Measurements from ENCODE around the gene GMPR.

Gene GMPR

DNA sequence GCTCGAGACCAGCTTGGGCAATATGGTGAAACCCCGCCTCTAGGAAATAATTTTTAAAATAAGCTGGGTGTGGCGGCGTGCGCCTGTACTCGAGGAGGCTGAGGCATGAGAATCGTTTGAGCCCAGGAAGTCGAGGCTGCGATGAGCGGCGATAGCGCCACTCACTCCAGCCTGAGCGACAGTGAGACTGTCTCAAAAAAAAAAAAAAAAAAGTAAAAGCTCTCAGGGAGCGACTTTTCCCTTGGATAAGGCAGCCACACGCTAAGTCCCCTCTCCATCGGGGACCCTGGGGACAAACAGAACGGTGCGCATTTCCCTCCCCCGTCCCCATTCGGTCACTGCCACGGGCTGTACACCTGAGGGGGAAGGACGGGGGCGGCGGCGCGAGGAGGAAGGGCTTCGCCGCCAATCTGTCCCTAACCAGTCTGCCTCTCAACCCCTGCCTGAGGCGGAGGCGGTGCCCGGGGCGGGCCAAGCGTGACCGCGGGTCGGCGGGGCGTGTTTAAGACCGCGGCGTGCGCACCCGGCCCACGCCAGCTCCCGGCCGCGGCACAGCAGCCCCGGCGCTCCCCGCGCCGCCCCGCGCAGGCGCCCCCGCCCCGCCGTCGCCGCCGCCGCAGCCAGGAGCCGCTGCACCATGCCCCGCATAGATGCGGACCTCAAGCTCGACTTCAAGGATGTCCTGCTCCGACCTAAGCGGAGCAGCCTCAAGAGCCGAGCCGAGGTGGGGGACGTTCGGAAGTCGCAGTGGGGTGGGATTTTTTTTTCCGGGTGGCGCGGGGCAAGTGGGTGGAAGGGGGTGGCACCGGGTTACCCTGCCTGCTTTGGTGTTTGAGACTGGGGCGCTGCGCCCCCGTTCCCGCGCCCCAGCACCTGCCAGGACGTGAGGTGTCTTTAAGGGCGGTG lies at the start of gene GMPR:
GMPR (plus strand) TSS at position 531 of the 906 bp plus-strand sequence; CDS start at position 638, 107 bp downstream.
- peaks cover 8% of the 10 kb centered on the region for H3K4me1 ChIP-seq (ENCODE audit: insufficient read depth, low read length)
- H2AFZ ChIP-seq (ENCODE audit: low read depth, low read length): peak within 1 kb of the TSS; percentile 59
- H3K36me3 ChIP-seq (ENCODE audit: insufficient read depth, low read length): no peaks in the 10 kb centered on the region
- peak within 1 kb of the TSS; percentile 32 for H3K4me3 ChIP-seq (ENCODE audit: low read length)
- H3K27me3 ChIP-seq (ENCODE audit: insufficient read depth, low read length): peaks cover 51% of the 10 kb centered on the region
- no peaks in the 10 kb centered on the region for H3K9me3 ChIP-seq (ENCODE audit: low read length)

- Histone ChIP-seq H3K36me3 (ENCODE audit: insufficient read depth, low read length) (no peaks in the 10 kb centered on the region), H3K4me3 (ENCODE audit: low read length) (no peak overlapping the region), H3K9me3 (ENCODE audit: low read length) (no peaks in the 10 kb centered on the region), H3K4me1 (ENCODE audit: insufficient read depth, low read length) (no peaks in the 10 kb centered on the region), H3K27me3 (ENCODE audit: insufficient read depth, low read length) (peaks cover 30% of the 10 kb centered on the region), H2AFZ (ENCODE audit: low read depth, low read length) (no peak overlapping the region)
Measured at GRCh38 chr6:16190214-16190613, 48.2 kb upstream of the GMPR start.

GRCh38 chr6:16196260-16196983 lies 42.0 kb upstream of the GMPR start:
- Histone ChIP-seq H3K4me3 (ENCODE audit: low read length) (no peak overlapping the region), H2AFZ (ENCODE audit: low read depth, low read length) (no peak overlapping the region), H3K9me3 (ENCODE audit: low read length) (no peaks in the 10 kb centered on the region), H3K27me3 (ENCODE audit: insufficient read depth, low read length) (peaks cover 38% of the 10 kb centered on the region), H3K4me1 (ENCODE audit: insufficient read depth, low read length) (peaks cover 12% of the 10 kb centered on the region), H3K36me3 (ENCODE audit: insufficient read depth, low read length) (no peaks in the 10 kb centered on the region)

GRCh38 chr6:16196984-16197546 lies 41.3 kb upstream of the GMPR start:
- Histone ChIP-seq H3K4me3 (ENCODE audit: low read length) (no peak overlapping the region), H3K36me3 (ENCODE audit: insufficient read depth, low read length) (no peaks in the 10 kb centered on the region), H3K4me1 (ENCODE audit: insufficient read depth, low read length) (peaks cover 12% of the 10 kb centered on the region), H2AFZ (ENCODE audit: low read depth, low read length) (no peak overlapping the region), H3K27me3 (ENCODE audit: insufficient read depth, low read length) (peaks cover 41% of the 10 kb centered on the region), H3K9me3 (ENCODE audit: low read length) (no peaks in the 10 kb centered on the region)

GRCh38 chr6:16198061-16198705 lies 40.2 kb upstream of the GMPR start:
- peaks cover 12% of the 10 kb centered on the region for H3K4me1 ChIP-seq (ENCODE audit: insufficient read depth, low read length)
- peaks cover 41% of the 10 kb centered on the region for H3K27me3 ChIP-seq (ENCODE audit: insufficient read depth, low read length)

DNA sequence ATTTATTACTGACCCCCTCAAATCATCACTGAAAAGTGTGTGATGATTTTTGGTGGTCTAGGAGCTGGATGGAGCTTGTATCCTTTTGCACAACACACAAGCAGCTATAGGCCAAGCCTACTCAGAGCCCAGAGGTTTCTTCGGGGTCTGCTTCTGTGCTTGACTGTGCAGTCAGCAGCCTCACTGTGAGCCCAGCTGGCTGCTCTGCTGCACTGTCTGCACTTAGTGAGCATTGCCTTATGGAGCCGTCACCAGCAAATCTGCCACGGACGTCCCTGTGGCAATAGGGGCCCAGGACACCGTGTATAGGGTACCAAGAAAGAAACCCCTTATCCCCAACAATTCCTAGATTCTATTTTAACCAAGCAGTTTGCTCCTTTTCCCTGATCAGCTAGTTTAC lies 38.6 kb upstream of the GMPR start:
- Histone ChIP-seq H2AFZ (ENCODE audit: low read depth, low read length) (no peak overlapping the region), H3K4me1 (ENCODE audit: insufficient read depth, low read length) (peaks cover 12% of the 10 kb centered on the region), H3K36me3 (ENCODE audit: insufficient read depth, low read length) (no peaks in the 10 kb centered on the region), H3K27me3 (ENCODE audit: insufficient read depth, low read length) (peaks cover 43% of the 10 kb centered on the region), H3K4me3 (ENCODE audit: low read length) (no peak overlapping the region), H3K9me3 (ENCODE audit: low read length) (no peaks in the 10 kb centered on the region)

More at GRCh38 chr6:16198061-16198705, 40.2 kb upstream of the GMPR start:
- H3K36me3 ChIP-seq (ENCODE audit: insufficient read depth, low read length): no peaks in the 10 kb centered on the region
- H3K4me3 ChIP-seq (ENCODE audit: low read length): no peak overlapping the region
- H3K9me3 ChIP-seq (ENCODE audit: low read length): no peaks in the 10 kb centered on the region
- no peak overlapping the region for H2AFZ ChIP-seq (ENCODE audit: low read depth, low read length)

- H3K4me1 ChIP-seq (ENCODE audit: insufficient read depth, low read length): peaks cover 15% of the 10 kb centered on the region
- no peaks in the 10 kb centered on the region for H3K9me3 ChIP-seq (ENCODE audit: low read length)
- no peaks in the 10 kb centered on the region for H3K36me3 ChIP-seq (ENCODE audit: insufficient read depth, low read length)
- no peak overlapping the region for H3K4me3 ChIP-seq (ENCODE audit: low read length)
- H3K27me3 ChIP-seq (ENCODE audit: insufficient read depth, low read length): peaks cover 38% of the 10 kb centered on the region
- H2AFZ ChIP-seq (ENCODE audit: low read depth, low read length): no peak overlapping the region
Measured at GRCh38 chr6:16200321-16200883, 38.0 kb upstream of the GMPR start.

DNA sequence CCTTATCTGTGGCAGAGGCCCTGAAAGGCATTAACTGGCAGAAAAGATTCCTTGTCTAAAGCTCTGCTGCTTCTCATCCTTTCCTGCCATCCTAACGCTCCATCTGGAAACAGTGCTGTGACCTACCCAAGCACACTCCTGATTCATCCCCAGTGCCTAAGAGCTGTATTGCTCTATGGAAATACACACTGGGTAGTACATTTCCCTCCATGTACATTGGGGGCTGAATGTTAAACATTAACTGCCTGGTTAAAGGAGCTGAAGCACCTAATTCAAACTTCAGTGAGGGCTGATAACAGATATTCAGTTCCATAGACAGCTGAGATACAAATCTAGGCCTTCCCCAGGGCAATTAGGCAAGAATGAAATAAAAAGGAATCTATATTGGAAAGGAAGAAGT lies 36.7 kb upstream of the GMPR start:
- Histone ChIP-seq H3K4me3 (ENCODE audit: low read length) (no peak overlapping the region), H3K27me3 (ENCODE audit: insufficient read depth, low read length) (peaks cover 35% of the 10 kb centered on the region), H3K4me1 (ENCODE audit: insufficient read depth, low read length) (peaks cover 15% of the 10 kb centered on the region), H2AFZ (ENCODE audit: low read depth, low read length) (no peak overlapping the region), H3K9me3 (ENCODE audit: low read length) (no peaks in the 10 kb centered on the region), H3K36me3 (ENCODE audit: insufficient read depth, low read length) (no peaks in the 10 kb centered on the region)

DNA sequence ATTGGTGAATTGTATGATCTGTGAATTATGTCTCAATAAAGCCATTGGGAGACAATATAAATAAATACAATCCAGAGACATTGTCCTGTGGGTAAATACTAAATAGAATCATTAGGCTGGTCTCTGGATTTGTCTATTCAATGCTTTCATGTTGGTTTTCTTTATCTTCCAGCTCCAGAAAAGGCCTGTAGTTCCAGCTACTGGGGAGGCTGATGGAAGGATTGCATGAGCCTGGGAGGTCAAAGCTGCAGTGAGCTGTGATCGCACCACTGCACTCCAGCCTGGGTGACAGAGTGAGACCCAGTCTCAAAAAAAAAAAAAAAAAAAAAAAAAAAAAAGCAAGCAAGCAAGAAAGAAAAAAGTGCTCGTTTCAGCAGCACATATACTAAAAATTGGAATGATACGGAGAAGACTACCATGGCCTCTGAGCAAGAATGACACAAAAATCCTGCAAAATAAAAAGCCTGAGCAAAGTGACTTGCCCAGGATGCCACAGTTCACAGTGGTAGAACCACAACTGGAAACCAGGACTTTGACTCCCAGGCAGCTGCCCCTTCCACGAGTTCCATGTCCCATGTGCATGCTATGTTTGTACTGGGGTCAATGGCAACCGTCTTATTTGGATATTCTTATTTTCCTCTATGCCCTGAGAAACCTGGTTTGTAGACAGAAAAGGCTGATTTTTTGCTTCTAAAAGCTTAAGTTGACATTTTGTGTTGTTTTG lies 33.6 kb upstream of the GMPR start:
- Histone ChIP-seq H3K4me3 (ENCODE audit: low read length) (no peak overlapping the region), H3K9me3 (ENCODE audit: low read length) (no peaks in the 10 kb centered on the region), H3K36me3 (ENCODE audit: insufficient read depth, low read length) (no peaks in the 10 kb centered on the region), H2AFZ (ENCODE audit: low read depth, low read length) (no peak overlapping the region), H3K4me1 (ENCODE audit: insufficient read depth, low read length) (peaks cover 13% of the 10 kb centered on the region), H3K27me3 (ENCODE audit: insufficient read depth, low read length) (peaks cover 24% of the 10 kb centered on the region)

DNA sequence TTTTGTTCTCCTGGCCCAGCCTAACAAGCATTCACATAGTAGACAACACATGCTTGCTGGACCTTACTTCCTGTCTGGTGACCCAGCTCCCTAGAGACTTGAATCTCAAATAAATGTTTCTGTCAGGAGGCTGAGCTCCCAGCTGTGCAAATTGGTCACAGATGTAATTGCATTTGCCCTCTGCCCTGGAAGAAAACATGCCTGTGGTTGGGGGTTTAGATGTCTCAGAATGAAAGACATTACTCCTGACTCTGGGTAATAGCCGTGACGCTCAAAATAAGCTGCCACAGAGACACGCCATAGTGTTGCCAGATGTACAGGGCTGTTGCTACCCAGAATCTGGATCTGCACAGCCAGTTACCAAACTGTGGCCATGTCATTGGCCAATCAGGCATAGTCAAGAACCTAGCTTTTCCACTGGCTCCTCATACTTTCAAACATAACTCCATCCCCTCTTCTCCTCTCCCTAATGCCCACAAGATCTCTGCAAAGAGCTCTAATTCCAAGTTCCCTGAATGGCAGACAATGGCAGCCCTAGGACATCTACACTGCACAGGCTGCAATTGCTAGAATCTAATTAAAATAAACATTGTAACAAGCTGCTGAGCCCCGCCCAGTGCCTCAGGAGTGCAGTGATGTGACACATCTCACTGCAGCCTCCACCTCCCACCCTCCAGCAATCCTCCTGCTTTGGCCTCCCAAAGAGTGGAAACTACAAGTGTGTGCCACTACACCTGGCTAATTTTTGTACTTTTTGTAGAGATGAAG lies 32.8 kb upstream of the GMPR start:
- no peaks in the 10 kb centered on the region for H3K9me3 ChIP-seq (ENCODE audit: low read length)
- peaks cover 5% of the 10 kb centered on the region for H3K4me1 ChIP-seq (ENCODE audit: insufficient read depth, low read length)
- H2AFZ ChIP-seq (ENCODE audit: low read depth, low read length): no peak overlapping the region
- no peak overlapping the region for H3K4me3 ChIP-seq (ENCODE audit: low read length)
- no peaks in the 10 kb centered on the region for H3K36me3 ChIP-seq (ENCODE audit: insufficient read depth, low read length)
- peaks cover 21% of the 10 kb centered on the region for H3K27me3 ChIP-seq (ENCODE audit: insufficient read depth, low read length)

- Histone ChIP-seq H3K4me3 (ENCODE audit: low read length) (no peak overlapping the region), H2AFZ (ENCODE audit: low read depth, low read length) (no peak overlapping the region), H3K36me3 (ENCODE audit: insufficient read depth, low read length) (no peaks in the 10 kb centered on the region), H3K4me1 (ENCODE audit: insufficient read depth, low read length) (peaks cover 3% of the 10 kb centered on the region), H3K27me3 (ENCODE audit: insufficient read depth, low read length) (peaks cover 17% of the 10 kb centered on the region), H3K9me3 (ENCODE audit: low read length) (no peaks in the 10 kb centered on the region)
Measured at GRCh38 chr6:16206595-16207037, 31.8 kb upstream of the GMPR start.

Data from neuron (in vitro differentiated cells).